SK-N-SH (cell line): ENCODE results near the gene DDX25.

Experiments
- NRF1 ChIP-seq: IDR thresholded peaks from 2 replicates; pipeline ENCODE4 v1.6.1; 2012; ENCODE audit warnings: low read depth, mild to moderate bottlenecking, low read length
- TF ChIP-seq, protein P1 (sequence below): fragments of 200-600 bp; sonication (generic); IDR thresholded peaks from 2 replicates; pipeline ENCODE4 v1.6.1; 2017; ENCODE audit warnings: antibody characterized with exemption, mild to moderate bottlenecking, moderate library complexity
- TF ChIP-seq, protein P2 (sequence below): IDR thresholded peaks from 2 replicates; pipeline ENCODE4 v1.6.1; 2012; ENCODE audit warnings: mild to moderate bottlenecking, low read depth, low read length, moderate library complexity

DNA sequence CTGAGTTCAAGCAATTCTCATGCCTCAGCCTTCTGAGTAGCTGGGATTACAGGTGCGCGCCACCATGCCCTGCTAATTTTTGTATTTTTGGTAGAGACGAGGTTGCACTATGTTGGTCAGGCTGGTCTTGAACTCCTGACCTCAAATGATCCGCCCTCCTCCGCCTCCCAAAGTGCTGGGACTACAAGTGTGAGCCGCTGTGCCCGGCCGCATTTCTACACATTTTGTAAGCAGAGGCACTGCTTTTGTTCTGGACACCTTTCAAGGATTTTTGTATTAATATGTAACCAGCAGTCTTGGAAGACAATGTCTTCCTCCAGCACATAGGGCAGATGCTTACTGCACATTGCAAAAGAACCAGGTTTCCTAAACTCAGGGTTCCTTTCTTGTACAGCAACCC is 30.2 kb downstream of the DDX25 start:
- TF ChIP-seq, protein P1, sequence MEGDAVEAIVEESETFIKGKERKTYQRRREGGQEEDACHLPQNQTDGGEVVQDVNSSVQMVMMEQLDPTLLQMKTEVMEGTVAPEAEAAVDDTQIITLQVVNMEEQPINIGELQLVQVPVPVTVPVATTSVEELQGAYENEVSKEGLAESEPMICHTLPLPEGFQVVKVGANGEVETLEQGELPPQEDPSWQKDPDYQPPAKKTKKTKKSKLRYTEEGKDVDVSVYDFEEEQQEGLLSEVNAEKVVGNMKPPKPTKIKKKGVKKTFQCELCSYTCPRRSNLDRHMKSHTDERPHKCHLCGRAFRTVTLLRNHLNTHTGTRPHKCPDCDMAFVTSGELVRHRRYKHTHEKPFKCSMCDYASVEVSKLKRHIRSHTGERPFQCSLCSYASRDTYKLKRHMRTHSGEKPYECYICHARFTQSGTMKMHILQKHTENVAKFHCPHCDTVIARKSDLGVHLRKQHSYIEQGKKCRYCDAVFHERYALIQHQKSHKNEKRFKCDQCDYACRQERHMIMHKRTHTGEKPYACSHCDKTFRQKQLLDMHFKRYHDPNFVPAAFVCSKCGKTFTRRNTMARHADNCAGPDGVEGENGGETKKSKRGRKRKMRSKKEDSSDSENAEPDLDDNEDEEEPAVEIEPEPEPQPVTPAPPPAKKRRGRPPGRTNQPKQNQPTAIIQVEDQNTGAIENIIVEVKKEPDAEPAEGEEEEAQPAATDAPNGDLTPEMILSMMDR = no peak
- TF ChIP-seq, protein P2, sequence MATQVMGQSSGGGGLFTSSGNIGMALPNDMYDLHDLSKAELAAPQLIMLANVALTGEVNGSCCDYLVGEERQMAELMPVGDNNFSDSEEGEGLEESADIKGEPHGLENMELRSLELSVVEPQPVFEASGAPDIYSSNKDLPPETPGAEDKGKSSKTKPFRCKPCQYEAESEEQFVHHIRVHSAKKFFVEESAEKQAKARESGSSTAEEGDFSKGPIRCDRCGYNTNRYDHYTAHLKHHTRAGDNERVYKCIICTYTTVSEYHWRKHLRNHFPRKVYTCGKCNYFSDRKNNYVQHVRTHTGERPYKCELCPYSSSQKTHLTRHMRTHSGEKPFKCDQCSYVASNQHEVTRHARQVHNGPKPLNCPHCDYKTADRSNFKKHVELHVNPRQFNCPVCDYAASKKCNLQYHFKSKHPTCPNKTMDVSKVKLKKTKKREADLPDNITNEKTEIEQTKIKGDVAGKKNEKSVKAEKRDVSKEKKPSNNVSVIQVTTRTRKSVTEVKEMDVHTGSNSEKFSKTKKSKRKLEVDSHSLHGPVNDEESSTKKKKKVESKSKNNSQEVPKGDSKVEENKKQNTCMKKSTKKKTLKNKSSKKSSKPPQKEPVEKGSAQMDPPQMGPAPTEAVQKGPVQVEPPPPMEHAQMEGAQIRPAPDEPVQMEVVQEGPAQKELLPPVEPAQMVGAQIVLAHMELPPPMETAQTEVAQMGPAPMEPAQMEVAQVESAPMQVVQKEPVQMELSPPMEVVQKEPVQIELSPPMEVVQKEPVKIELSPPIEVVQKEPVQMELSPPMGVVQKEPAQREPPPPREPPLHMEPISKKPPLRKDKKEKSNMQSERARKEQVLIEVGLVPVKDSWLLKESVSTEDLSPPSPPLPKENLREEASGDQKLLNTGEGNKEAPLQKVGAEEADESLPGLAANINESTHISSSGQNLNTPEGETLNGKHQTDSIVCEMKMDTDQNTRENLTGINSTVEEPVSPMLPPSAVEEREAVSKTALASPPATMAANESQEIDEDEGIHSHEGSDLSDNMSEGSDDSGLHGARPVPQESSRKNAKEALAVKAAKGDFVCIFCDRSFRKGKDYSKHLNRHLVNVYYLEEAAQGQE = no peak
- no peak for TF ChIP-seq NRF1
